Colonic mucosa (tissue), 4 donors: ENCODE measurements around the gene TCF7L2. TPM values are rescaled to one million over a fixed set of nuclear protein-coding genes. Genes with fewer than 3 reads are reported as not detected.

Experiments used
- DNase-seq: peaks from one replicate; pipeline ENCODE4 v3.0.0-alpha.2; 2020
- H3K27ac ChIP-seq: fragments of 200-600 bp; one replicate; pipeline ENCODE4 v1.8.0; 2021
- H3K27me3 ChIP-seq: fragments of 200-600 bp; one replicate; pipeline ENCODE4 v1.8.0; 2021
- H3K36me3 ChIP-seq: fragments of 200-600 bp; one replicate; pipeline ENCODE4 v1.8.0; 2021
- H3K4me1 ChIP-seq: fragments of 200-600 bp; one replicate; pipeline ENCODE4 v1.8.0; 2021; ENCODE audit warnings: mild to moderate bottlenecking
- H3K4me3 ChIP-seq: fragments of 200-600 bp; one replicate; pipeline ENCODE4 v1.8.0; 2021
- H3K9ac ChIP-seq, 2 donors: one replicate each; pipeline ENCODE4 v1.7.0; 2013; ENCODE audit warnings: control low read depth in 2 of 2, low read depth in 2 of 2, low read length in 2 of 2
- H3K9me3 ChIP-seq: fragments of 200-600 bp; one replicate; pipeline ENCODE4 v1.8.0; 2021
- CTCF ChIP-seq: fragments of 200-600 bp; IDR thresholded peaks from one replicate; pipeline ENCODE4 v1.8.0; 2022; ENCODE audit warnings: antibody characterized with exemption, mild to moderate bottlenecking
- intact Hi-C: fragments of 100-400 bp; cut with DNase I; formaldehyde crosslinking; loops from one replicate; pipeline ENCODE4 v1.14.1; 2022
- total RNA-seq, 2 donors: library from RNA; stranded (reverse); fragmentation: NEBNext Ultra II Directional in 1 of 2; extraction: Animal tissue kit (Norgen Biotek cat#: 25700) in 1 of 2; gene quantifications; one replicate each; pipeline ENCODE4 v1.2.1, GENCODE V29; 2021
- donor health status: healthy.
- donor health status: DM: no; HTN: no; CAD: no.
- donor health status: DM: no; HTN: no; CAD: no.

Gene TCF7L2
- total RNA-seq, 2 donors from 2014 or later = 65.1 to 98.9 TPM

- intact Hi-C loops = loop anchor here (10.0 kb wide), 1 partner anchor 247 kb away; no protein-coding TSS in a partner anchor
- Histone ChIP-seq H3K27me3 (no peaks in the 10 kb centered on the region), H3K9me3 (no peaks in the 10 kb centered on the region), H3K4me3 (no peak overlapping the region), H3K27ac (no peak overlapping the region), H3K36me3 (peaks cover 2% of the 10 kb centered on the region), H3K9ac (no peak overlapping the region), H3K4me1 (no peaks in the 10 kb centered on the region)
- no peak for DNase-seq
- TF ChIP-seq CTCF = no peak
Measured at GRCh38 chr10:113137941-113138685, 188.1 kb downstream of the TCF7L2 start.

- Histone ChIP-seq H3K9ac (no peak overlapping the region), H3K27me3 (no peaks in the 10 kb centered on the region), H3K4me1 (no peaks in the 10 kb centered on the region), H3K9me3 (no peaks in the 10 kb centered on the region), H3K27ac (no peak overlapping the region), H3K4me3 (no peak overlapping the region), H3K36me3 (peaks cover 6% of the 10 kb centered on the region)
- TF ChIP-seq CTCF = no peak
- intact Hi-C loops = loop anchor here (10.0 kb wide), 1 partner anchor 246 kb away; no protein-coding TSS in a partner anchor
- no peak for DNase-seq
Measured at GRCh38 chr10:113138937-113139585, 189.0 kb downstream of the TCF7L2 start.

GRCh38 chr10:113139699-113140098, 189.7 kb downstream of the TCF7L2 start:
- TF ChIP-seq CTCF = no peak
- Histone ChIP-seq H3K4me3 (no peak overlapping the region), H3K27ac (no peak overlapping the region), H3K27me3 (no peaks in the 10 kb centered on the region), H3K9ac (no peak overlapping the region), H3K36me3 (peaks cover 6% of the 10 kb centered on the region), H3K9me3 (no peaks in the 10 kb centered on the region), H3K4me1 (no peaks in the 10 kb centered on the region)
- intact Hi-C loops = loop anchor here (10.0 kb wide), 1 partner anchor 245 kb away; no protein-coding TSS in a partner anchor
- DNase-seq = no peak

- H3K4me3 ChIP-seq = no peak overlapping the region
- no peak overlapping the region for H3K27ac ChIP-seq
- intact Hi-C loops = no loop called here
- H3K9me3 ChIP-seq = no peaks in the 10 kb centered on the region
- H3K36me3 ChIP-seq = peaks cover 6% of the 10 kb centered on the region
- H3K4me1 ChIP-seq = no peaks in the 10 kb centered on the region
- no peak for TF ChIP-seq CTCF
- DNase-seq = no peak
- H3K9ac ChIP-seq = no peak overlapping the region
- H3K27me3 ChIP-seq = no peaks in the 10 kb centered on the region
Measured at GRCh38 chr10:113140143-113141011, 190.3 kb downstream of the TCF7L2 start.

- no peaks in the 10 kb centered on the region for H3K9me3 ChIP-seq
- peaks cover 11% of the 10 kb centered on the region for H3K36me3 ChIP-seq
- no peaks in the 10 kb centered on the region for H3K27me3 ChIP-seq
- no peak overlapping the region for H3K4me3 ChIP-seq
- DNase-seq = no peak
- H3K9ac ChIP-seq = no peak overlapping the region
- no peak overlapping the region for H3K27ac ChIP-seq
- intact Hi-C loops = no loop called here
- no peaks in the 10 kb centered on the region for H3K4me1 ChIP-seq
- TF ChIP-seq CTCF = no peak
Measured at GRCh38 chr10:113142601-113143362, 192.7 kb downstream of the TCF7L2 start.
